ENCODE results near the gene SLC46A3. TPM values are rescaled to one million over a fixed set of nuclear protein-coding genes. Genes with fewer than 3 reads are reported as not detected.

SLC46A3 gene
- total RNA-seq, 2 experiments from 2014 or later, result 4.3 to 10.2 TPM

DNA sequence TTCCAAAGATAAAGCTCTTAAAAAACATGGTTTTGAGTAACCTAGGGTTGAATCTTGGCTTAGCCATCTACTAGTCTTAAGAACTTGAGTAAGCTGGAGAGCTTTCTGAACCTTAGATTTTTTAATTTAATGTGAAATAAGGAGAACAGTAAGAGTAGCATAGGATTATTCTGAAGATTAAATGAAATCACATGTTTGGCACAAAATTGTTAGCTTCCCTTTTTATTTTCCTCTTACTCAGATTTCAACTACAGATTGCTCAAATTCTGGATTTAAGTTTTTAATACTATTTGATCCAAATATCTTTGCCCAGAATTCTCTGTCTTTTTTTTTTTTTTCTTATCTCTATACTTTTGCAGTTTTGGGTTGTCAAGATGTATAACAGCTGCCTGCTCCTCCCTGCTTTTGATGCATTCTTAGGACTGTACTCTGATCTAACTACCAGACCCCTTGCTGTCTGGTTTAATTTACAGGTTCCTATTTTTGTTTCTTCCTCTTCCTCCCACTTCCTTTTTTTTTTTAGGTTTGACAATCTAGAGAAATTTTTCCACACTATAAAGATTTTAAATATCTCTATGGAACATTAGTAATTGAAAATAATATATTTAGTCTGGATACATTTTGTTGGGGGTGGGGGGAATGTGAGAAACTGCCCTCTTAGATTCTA lies 47.5 kb downstream of the SLC46A3 start:
- no peak for DNase-seq (ENCODE audit: low spot score)
- no peak overlapping the region for H3K27ac ChIP-seq (ENCODE audit: low read depth, low read length, poor library complexity, severe bottlenecking)
- no peak for TF ChIP-seq EZH2phosphoT487 (IDR thresholded peaks at IDR 0.05; ENCODE audit: borderline replicate concordance, low read depth, low read length)
- TF ChIP-seq, protein P1, sequence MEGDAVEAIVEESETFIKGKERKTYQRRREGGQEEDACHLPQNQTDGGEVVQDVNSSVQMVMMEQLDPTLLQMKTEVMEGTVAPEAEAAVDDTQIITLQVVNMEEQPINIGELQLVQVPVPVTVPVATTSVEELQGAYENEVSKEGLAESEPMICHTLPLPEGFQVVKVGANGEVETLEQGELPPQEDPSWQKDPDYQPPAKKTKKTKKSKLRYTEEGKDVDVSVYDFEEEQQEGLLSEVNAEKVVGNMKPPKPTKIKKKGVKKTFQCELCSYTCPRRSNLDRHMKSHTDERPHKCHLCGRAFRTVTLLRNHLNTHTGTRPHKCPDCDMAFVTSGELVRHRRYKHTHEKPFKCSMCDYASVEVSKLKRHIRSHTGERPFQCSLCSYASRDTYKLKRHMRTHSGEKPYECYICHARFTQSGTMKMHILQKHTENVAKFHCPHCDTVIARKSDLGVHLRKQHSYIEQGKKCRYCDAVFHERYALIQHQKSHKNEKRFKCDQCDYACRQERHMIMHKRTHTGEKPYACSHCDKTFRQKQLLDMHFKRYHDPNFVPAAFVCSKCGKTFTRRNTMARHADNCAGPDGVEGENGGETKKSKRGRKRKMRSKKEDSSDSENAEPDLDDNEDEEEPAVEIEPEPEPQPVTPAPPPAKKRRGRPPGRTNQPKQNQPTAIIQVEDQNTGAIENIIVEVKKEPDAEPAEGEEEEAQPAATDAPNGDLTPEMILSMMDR (conservative IDR thresholded peaks at IDR 0.05; ENCODE audit: low read length), result no peak
- CTCF ChIA-PET (ENCODE audit: unreplicated experiment), result no interaction called here
- H3K4me3 ChIP-seq (ENCODE audit: low read depth, low read length, poor library complexity, severe bottlenecking), result no peak overlapping the region
- 0 out of 2 replicates have a peak, but pooled peaks cover 4% of the 10 kb centered on the region for H4K20me1 ChIP-seq (ENCODE audit: insufficient read depth, low read length)
- H3K36me3 ChIP-seq (ENCODE audit: insufficient read depth, low read length), result peaks cover 96% of the 10 kb centered on the region
- no peaks in the 10 kb centered on the region for H3K9me2 ChIP-seq (ENCODE audit: insufficient read depth, low read length)
- H3K4me2 ChIP-seq (ENCODE audit: low read length), result no peak overlapping the region
- peaks cover 7% of the 10 kb centered on the region for H3K4me1 ChIP-seq (ENCODE audit: insufficient read depth, low read length, poor library complexity, severe bottlenecking)
- H3K9me3 ChIP-seq (ENCODE audit: low read length), result no peaks in the 10 kb centered on the region
- BruUV-seq (replicated peaks), result no TSS peak
- H3K79me2 ChIP-seq (ENCODE audit: insufficient read depth, low read depth, low read length), result no peaks in the 10 kb centered on the region
- intact Hi-C loops (cut with micrococcal nuclease; ENCODE audit: unreplicated experiment), result loop anchor here (10.0 kb wide), 1 partner anchor 124 kb away; no protein-coding TSS in a partner anchor
- POLR2A ChIA-PET, result interaction anchor here (0.6 to 1.4 kb wide), 4 partner anchors 30 to 1184 kb away, joined by 3 to 5 read pairs (median 3); no protein-coding TSS in a partner anchor
- H2AFZ ChIP-seq (ENCODE audit: low read length), result no peak overlapping the region

DNA sequence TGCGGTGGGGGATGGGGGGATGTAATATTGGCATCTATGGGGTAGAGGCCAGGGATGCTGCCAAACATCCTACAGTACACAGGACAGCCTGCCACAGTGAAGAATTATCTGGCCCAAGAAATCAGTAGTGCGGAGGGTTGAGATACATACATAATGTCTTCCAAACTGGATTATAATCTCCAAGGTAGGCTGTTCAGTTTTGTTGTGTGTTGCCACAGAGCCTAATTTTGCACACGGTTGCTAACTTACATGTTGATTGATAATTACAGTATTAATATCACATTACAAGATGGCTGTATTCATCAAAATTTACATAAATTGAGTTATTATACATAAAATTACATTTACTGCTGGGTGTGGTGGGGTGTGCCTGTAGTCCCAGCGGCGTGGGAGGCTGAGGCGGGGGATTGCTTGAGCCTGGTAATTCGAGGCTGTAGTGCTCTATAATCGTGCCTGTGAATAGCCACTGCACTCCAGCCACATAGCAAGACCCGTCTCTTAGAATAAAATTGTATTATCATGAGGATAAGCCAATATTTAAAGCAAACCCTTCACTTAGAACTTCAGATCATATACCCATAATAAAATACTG lies 51.8 kb downstream of the SLC46A3 start:
- Histone ChIP-seq H3K9me2 (ENCODE audit: insufficient read depth, low read length) (no peaks in the 10 kb centered on the region), H3K4me1 (ENCODE audit: insufficient read depth, low read length, poor library complexity, severe bottlenecking) (peaks cover 7% of the 10 kb centered on the region), H2AFZ (ENCODE audit: low read length) (no peak overlapping the region), H3K4me2 (ENCODE audit: low read length) (no peak overlapping the region), H3K9me3 (ENCODE audit: low read length) (no peaks in the 10 kb centered on the region), H3K4me3 (ENCODE audit: low read depth, low read length, poor library complexity, severe bottlenecking) (no peak overlapping the region), H3K36me3 (ENCODE audit: insufficient read depth, low read length) (peaks cover 96% of the 10 kb centered on the region), H3K79me2 (ENCODE audit: insufficient read depth, low read depth, low read length) (peaks cover 3% of the 10 kb centered on the region; the same call in 1 of the 2 replicates), H3K27ac (ENCODE audit: low read depth, low read length, poor library complexity, severe bottlenecking) (no peak overlapping the region), H4K20me1 (ENCODE audit: insufficient read depth, low read length) (peaks cover 4% of the 10 kb centered on the region; the same call in 1 of the 2 replicates)
- intact Hi-C loops (cut with micrococcal nuclease; ENCODE audit: unreplicated experiment), result no loop called here
- TF ChIP-seq, protein P1 (conservative IDR thresholded peaks at IDR 0.05; ENCODE audit: low read length), result no peak
- TF ChIP-seq EZH2phosphoT487 (IDR thresholded peaks at IDR 0.05; ENCODE audit: borderline replicate concordance, low read depth, low read length), result no peak
- no peak for DNase-seq (ENCODE audit: low spot score)
- BruUV-seq (replicated peaks), result no TSS peak
- CTCF ChIA-PET (ENCODE audit: unreplicated experiment), result no interaction called here
- POLR2A ChIA-PET, result interaction anchor here (0.7 to 0.9 kb wide), 2 partner anchors 46 to 102 kb away, joined by 3 read pairs; no protein-coding TSS in a partner anchor

DNA sequence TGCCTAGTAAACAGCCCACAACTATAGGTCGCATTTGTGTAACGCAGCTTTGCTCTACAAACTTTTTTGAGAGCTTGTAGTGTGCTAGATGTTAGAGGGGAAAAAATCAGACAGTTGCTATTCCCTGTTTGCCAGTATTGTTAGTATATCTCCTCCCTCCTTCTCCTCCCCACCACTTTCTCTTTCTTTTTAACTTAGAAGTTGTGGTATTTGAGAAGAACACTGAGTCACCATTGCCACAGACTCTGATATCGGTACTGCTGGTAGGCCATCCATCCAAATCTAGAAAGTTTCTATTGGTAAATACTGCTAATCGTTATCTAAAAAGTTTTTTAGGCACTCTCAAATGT lies 59.2 kb downstream of the SLC46A3 start:
- CTCF ChIA-PET (ENCODE audit: unreplicated experiment), result no interaction called here
- no peak for DNase-seq (ENCODE audit: low spot score)
- intact Hi-C loops (cut with micrococcal nuclease; ENCODE audit: unreplicated experiment), result no loop called here

More for the DNA sequence above, 59.2 kb downstream of the SLC46A3 start:
- Histone ChIP-seq H3K4me2 (ENCODE audit: low read length) (peak overlapping the region; percentile 86), H3K36me3 (ENCODE audit: insufficient read depth, low read length) (peaks cover 43% of the 10 kb centered on the region), H2AFZ (ENCODE audit: low read length) (peak overlapping the region; percentile 91; the same call in 1 of the 2 replicates), H3K4me3 (ENCODE audit: low read depth, low read length, poor library complexity, severe bottlenecking) (peak overlapping the region; percentile 83), H3K4me1 (ENCODE audit: insufficient read depth, low read length, poor library complexity, severe bottlenecking) (peaks cover 22% of the 10 kb centered on the region), H3K79me2 (ENCODE audit: insufficient read depth, low read depth, low read length) (peaks cover 50% of the 10 kb centered on the region), H3K9me2 (ENCODE audit: insufficient read depth, low read length) (no peaks in the 10 kb centered on the region), H3K27ac (ENCODE audit: low read depth, low read length, poor library complexity, severe bottlenecking) (peak overlapping the region; percentile 68), H3K9me3 (ENCODE audit: low read length) (no peaks in the 10 kb centered on the region), H4K20me1 (ENCODE audit: insufficient read depth, low read length) (peaks cover 21% of the 10 kb centered on the region)
- POLR2A ChIA-PET, result interaction anchor here (0.7 to 6.2 kb wide), 4 partner anchors 19 to 341 kb away, joined by 3 to 52 read pairs (median 4); no protein-coding TSS in a partner anchor
- no TSS peak for BruUV-seq (replicated peaks)
- TF ChIP-seq EZH2phosphoT487 (IDR thresholded peaks at IDR 0.05; ENCODE audit: borderline replicate concordance, low read depth, low read length), result no peak
- TF ChIP-seq, protein P1 (conservative IDR thresholded peaks at IDR 0.05; ENCODE audit: low read length), result 0 out of 2 replicates have a peak, but pooled peaks have one; percentile 7
